B cell (primary cell): ENCODE measurements around the gene RSPO3.
"Not testable (repeated sequence)": the region's sequence is repeated elsewhere in the genome, so short reads cannot be mapped to it uniquely, and the experiment has no call there.

Experiments
- CTCF ChIP-seq: fragments of 200-600 bp; IDR thresholded peaks from one replicate; pipeline ENCODE4 v1.8.0; 2022; ENCODE audit warnings: antibody characterized with exemption, mild to moderate bottlenecking
- EZH2 ChIP-seq: IDR thresholded peaks from 2 replicates; pipeline ENCODE4 v1.6.1; 2012; ENCODE audit warnings: borderline replicate concordance, low read depth, mild to moderate bottlenecking, moderate library complexity, low read length; ENCODE audit not compliant: insufficient read depth, poor library complexity, severe bottlenecking

GRCh38 chr6:127233819-127234218 is 115.3 kb downstream of the RSPO3 start:
- TF ChIP-seq EZH2, CTCF: not testable (repeated sequence)
